ENCODE measurements around the gene PPID. TPM values are rescaled to one million over a fixed set of nuclear protein-coding genes. Genes with fewer than 3 reads are reported as not detected.

Gene PPID
- total and polyA plus RNA-seq, 12 donors, result 23.8 to 37.1 (median 33.1) TPM

DNA sequence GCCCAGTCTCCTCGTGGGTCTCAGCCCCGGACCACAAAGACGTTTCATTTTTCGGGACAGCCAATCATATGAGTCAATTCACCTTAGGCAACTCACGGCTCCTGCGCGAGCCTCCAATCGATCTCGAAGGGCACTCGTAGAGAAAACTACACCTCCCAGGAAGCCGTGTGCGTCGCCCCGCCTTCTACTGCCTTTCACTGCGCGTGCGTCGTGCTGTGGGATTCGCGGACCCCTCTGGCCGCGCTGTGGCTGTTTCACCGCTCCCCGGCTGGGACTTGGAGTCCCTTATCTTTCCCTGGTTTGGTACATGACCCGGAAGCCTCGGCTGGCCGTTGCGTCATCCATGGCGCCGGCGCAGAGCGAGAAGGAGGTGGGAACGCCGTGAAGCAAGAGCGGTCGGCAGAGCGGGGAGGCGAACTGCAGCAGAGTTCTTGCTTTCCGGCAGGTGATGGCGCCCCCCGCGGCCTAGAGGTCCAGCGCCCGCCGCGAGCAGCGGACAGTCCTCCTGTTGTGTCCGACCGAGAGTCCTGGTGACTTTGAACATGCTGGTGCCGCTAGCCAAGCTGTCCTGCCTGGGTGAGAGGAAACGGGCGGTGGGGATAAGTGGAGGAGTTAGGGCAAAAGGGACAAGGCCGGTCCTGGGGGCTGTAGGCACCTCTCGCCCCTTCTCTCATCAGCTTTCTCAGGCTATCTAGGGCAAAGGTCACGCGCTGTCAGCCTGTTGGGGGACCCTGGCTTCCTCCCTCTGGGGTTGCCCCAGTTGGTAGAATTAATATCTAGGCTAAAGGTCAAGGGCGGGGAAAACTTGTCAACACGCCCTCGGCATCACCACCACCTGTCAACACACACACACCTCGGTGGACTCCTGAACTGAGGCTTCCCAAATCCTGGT, 51.0 kb downstream of the PPID start, which contains the start of gene ETFDH:
ETFDH (plus strand) TSS at position 382 of the 892 bp plus-strand sequence; CDS start at position 543, 161 bp downstream.
- intact Hi-C loops (cut with DNase I), result no loop called here
- TF ChIP-seq, protein P1, sequence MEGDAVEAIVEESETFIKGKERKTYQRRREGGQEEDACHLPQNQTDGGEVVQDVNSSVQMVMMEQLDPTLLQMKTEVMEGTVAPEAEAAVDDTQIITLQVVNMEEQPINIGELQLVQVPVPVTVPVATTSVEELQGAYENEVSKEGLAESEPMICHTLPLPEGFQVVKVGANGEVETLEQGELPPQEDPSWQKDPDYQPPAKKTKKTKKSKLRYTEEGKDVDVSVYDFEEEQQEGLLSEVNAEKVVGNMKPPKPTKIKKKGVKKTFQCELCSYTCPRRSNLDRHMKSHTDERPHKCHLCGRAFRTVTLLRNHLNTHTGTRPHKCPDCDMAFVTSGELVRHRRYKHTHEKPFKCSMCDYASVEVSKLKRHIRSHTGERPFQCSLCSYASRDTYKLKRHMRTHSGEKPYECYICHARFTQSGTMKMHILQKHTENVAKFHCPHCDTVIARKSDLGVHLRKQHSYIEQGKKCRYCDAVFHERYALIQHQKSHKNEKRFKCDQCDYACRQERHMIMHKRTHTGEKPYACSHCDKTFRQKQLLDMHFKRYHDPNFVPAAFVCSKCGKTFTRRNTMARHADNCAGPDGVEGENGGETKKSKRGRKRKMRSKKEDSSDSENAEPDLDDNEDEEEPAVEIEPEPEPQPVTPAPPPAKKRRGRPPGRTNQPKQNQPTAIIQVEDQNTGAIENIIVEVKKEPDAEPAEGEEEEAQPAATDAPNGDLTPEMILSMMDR (IDR thresholded peaks at IDR 0.05), result peak; percentile 48 to 89 (median 61)
- peaks cover 0 to 15% (median 0%) of the 10 kb centered on the region in 9 donors for H3K36me3 ChIP-seq
- DNase-seq, result peak; percentile 99
- H3K27ac ChIP-seq, result peak within 1 kb of the TSS; percentile 94 to 98 (median 96)
- 0% methylated on average over 60 of the region's 60 CpGs for WGBS, 2 donors
- peak; percentile 93 to 97 (median 96) for ATAC-seq
- H3K4me3 ChIP-seq, result peak within 1 kb of the TSS; percentile 67 to 94 (median 86)
- no peaks in the 10 kb centered on the region for H3K9me3 ChIP-seq
- peaks cover 0 to 31% (median 27%) of the 10 kb centered on the region in 9 donors for H3K4me1 ChIP-seq
- no peaks in the 10 kb centered on the region for H3K27me3 ChIP-seq

DNA sequence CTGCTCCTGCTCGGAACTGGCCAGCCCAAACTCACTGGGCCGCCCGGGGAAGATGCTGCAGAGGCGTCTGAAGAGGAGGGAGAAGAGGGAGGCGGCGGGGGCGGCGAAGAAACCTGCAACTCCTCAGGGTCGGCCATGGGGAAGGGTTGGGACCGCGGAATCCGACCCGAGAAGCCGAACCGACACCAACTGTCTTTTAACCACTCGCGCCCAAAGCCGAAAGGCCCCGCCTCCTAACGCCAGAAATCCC, 51.6 kb downstream of the PPID start, which contains the start of gene C4orf46:
C4orf46 (minus strand) TSS at position 223 of the 250 bp plus-strand sequence; CDS start at position 137, 86 bp downstream.
- 0% methylated on average over 20 of the region's 20 CpGs for WGBS, 2 donors
- intact Hi-C loops (cut with DNase I), result no loop called here
- DNase-seq (no peak), ATAC-seq (peak in 3 of 8 donors; percentile 2 to 4 (median 2))
- peaks cover 0 to 31% (median 27%) of the 10 kb centered on the region in 9 donors for H3K4me1 ChIP-seq
- TF ChIP-seq, protein P1 (IDR thresholded peaks at IDR 0.05), result no peak
- peaks cover 0 to 15% (median 0%) of the 10 kb centered on the region in 9 donors for H3K36me3 ChIP-seq
- peak within 1 kb of the TSS; percentile 67 to 94 (median 86) for H3K4me3 ChIP-seq
- H3K27ac ChIP-seq, result peak within 1 kb of the TSS; percentile 94 to 98 (median 96)
- H3K27me3 ChIP-seq, result no peaks in the 10 kb centered on the region
- no peaks in the 10 kb centered on the region for H3K9me3 ChIP-seq

DNA sequence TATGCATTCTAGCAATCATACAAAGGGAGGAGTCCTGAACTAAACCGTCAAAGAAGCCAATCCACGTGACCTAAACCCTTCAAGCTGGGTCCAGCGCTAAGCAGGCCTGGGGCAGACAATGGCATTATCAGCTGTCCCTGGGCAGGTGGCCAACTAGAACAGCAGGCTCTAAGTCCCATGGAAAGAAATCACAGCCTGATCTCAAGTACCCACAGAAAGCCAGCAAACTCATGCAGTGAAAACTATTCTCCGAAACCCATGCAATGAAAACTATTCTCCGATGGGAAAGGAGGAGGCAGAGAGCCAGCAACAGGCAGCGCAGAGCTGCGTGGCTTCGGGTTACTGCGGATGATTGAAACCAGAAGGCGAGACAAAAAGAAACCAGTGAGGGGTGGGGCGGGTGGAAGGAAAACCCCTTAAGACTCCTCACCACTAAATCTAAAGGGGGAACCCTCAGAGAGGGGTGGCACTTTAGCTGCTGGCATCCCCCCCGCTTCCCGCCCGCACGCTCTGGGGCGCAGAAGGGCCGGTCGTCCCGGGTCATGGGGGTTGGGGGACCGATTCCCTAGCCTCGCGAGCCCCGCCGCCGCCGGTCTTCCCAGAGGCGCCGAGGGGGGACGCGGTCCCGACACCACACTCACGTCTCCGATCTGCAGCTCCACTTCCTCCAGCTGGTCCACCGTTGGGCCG, 52.1 kb downstream of the PPID start:
- peak overlapping the region; percentile 94 to 98 (median 96) for H3K27ac ChIP-seq
- H3K4me1 ChIP-seq, result peaks cover 0 to 31% (median 27%) of the 10 kb centered on the region in 9 donors
- DNase-seq (peak; percentile 66 to 81), ATAC-seq (peak; percentile 14 to 74 (median 40))
- H3K9me3 ChIP-seq, result no peaks in the 10 kb centered on the region
- intact Hi-C loops (cut with DNase I), result no loop called here
- TF ChIP-seq, protein P1 (IDR thresholded peaks at IDR 0.05), result no peak
- H3K36me3 ChIP-seq, result peaks cover 0 to 15% (median 0%) of the 10 kb centered on the region in 9 donors
- WGBS, 2 donors, result 0% methylated on average over 35 of the region's 35 CpGs
- peak overlapping the region; percentile 67 to 94 (median 86) for H3K4me3 ChIP-seq
- no peaks in the 10 kb centered on the region for H3K27me3 ChIP-seq

DNA sequence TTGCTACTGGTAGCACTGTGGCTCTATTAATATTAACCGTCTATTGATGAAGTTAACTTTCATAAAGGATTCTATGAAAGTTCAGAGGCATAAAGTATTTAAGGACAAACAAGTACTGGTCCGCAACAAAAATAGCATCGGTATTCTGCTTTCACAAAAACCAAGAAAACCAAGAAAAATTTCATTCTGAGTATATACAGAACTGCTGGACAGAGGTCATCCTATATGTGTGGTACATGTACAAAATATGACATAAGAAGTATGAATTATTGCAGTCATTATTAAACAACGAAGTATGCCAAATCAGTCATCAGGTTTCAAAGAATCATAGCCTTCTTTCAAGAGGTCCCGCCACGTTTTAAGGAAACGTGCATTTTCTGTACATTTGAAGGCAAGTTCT, 53.9 kb downstream of the PPID start:
- DNase-seq (no peak), ATAC-seq (no peak)
- peaks cover 0 to 15% (median 0%) of the 10 kb centered on the region in 9 donors for H3K36me3 ChIP-seq
- H3K4me3 ChIP-seq, result no peak overlapping the region
- peaks cover 0 to 31% (median 27%) of the 10 kb centered on the region in 9 donors for H3K4me1 ChIP-seq
- WGBS, 2 donors, result 93 to 94% methylated on average over 7 of the region's 7 CpGs
- H3K27me3 ChIP-seq, result no peaks in the 10 kb centered on the region
- H3K9me3 ChIP-seq, result no peaks in the 10 kb centered on the region
- intact Hi-C loops (cut with DNase I), result loop anchor here in 1 of 10 donors (5.0 kb wide), 1 partner anchor 1193 kb away; no protein-coding TSS in a partner anchor
- TF ChIP-seq, protein P1 (IDR thresholded peaks at IDR 0.05), result no peak
- no peak overlapping the region for H3K27ac ChIP-seq
